ENCODE data around the gene EXD2.
"Not testable (repeated sequence)": the region's sequence is repeated elsewhere in the genome, so short reads cannot be mapped to it uniquely, and the experiment has no call there.

EXD2 gene

DNA sequence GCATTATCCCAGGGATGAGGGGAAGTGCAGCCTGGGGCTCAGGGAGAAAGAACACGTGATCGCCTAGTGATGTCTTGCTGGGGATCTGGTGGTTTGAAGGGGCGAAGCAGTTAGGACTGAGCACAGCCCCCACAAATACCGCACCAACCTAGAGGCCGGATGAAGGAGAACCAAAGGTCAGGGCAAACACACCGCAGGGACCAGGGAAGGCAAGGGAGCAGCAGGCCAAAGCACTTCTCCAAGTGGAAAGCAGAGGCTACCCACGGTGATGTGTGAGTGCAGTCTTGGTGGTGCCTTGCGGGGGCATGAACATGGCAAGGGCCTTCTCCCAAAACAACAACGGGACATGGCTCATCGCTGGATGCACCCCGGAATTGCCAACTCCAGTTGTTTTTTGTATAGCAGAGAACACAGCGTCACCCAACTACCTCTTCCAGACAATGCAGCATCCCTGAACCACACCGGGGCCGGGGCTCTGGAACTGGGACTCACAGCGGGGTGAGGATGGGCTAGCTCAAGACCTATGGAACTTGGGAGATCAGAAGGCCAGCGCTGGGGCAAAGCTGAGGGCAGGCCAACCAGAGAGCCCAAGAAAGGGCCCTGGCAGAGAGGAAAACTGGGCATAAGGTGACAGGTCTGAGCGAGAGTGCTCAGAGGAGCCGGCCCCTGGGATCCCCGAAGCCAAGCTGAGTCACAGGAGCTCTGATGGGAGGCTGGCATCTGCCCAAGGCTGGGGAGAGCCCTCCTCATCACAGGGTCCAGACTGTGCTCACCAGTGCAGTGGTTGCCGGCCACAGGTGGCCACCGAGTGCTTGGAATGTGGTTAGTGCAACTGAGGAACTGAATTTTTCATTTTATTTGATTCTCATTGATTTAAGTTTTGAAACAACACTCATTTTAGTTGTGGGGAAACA lies 79.8 kb downstream of the EXD2 start:
- no peak for TF ChIP-seq ZFX (IDR thresholded peaks at IDR 0.05)
- TF ChIP-seq, protein P1, sequence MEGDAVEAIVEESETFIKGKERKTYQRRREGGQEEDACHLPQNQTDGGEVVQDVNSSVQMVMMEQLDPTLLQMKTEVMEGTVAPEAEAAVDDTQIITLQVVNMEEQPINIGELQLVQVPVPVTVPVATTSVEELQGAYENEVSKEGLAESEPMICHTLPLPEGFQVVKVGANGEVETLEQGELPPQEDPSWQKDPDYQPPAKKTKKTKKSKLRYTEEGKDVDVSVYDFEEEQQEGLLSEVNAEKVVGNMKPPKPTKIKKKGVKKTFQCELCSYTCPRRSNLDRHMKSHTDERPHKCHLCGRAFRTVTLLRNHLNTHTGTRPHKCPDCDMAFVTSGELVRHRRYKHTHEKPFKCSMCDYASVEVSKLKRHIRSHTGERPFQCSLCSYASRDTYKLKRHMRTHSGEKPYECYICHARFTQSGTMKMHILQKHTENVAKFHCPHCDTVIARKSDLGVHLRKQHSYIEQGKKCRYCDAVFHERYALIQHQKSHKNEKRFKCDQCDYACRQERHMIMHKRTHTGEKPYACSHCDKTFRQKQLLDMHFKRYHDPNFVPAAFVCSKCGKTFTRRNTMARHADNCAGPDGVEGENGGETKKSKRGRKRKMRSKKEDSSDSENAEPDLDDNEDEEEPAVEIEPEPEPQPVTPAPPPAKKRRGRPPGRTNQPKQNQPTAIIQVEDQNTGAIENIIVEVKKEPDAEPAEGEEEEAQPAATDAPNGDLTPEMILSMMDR (conservative IDR thresholded peaks at IDR 0.05) = no peak
- no peak overlapping the region for H3K27ac ChIP-seq

GRCh38 chr14:69274321-69274720 lies 83.0 kb downstream of the EXD2 start:
- TF ChIP-seq, protein P1 (conservative IDR thresholded peaks at IDR 0.05) = no peak
- no peak overlapping the region for H3K27ac ChIP-seq

- TF ChIP-seq ZFX (IDR thresholded peaks at IDR 0.05) = no peak
- TF ChIP-seq, protein P1 (conservative IDR thresholded peaks at IDR 0.05) = no peak
- H3K27ac ChIP-seq = no peak overlapping the region
Observed at GRCh38 chr14:69275331-69275730, 84.0 kb downstream of the EXD2 start.

DNA sequence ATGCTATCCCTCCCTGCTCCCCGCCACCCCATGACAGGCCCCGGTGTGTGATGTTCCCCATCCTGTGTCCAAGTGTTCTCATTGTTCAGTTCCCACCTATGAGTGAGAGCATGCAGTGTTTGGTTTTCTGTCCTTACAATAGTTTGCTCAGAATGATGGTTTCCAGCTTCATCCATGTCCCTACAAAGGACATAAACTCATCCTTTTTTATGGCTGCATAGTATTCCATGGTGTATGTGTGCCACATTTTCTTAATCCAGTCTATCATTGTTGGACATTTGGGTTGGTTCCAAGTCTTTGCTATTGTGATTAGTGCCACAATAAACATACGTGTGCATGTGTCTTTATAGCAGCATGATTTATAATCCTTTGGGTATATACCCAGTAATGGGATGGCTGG lies 86.1 kb downstream of the EXD2 start:
- H3K27ac ChIP-seq = not testable (repeated sequence)

DNA sequence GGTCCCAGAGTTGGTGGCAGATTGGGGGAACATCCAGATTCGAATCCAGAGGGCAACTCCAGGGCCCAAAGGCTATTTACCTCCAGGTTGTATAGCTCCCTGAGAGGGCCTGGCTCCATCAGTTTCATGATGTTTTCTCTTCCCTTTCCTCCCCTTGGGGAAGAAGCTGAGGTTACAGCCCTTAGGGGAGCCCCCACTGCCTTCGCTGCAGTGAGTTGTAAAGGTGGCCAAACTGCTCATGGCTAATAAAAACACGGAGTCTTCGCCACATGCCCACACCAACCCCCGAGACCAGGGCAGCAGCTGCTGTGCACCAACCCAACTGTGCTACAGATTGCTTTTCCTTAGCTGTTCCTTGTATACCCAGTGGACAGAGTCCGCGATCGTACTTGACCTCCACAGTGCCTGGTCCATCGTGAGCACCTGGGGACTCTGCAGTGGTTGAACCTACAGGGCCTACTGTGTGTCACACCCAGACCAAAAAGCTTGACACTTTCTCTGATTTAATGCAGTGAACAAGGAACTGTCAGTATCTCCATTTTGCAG lies 89.5 kb downstream of the EXD2 start:
- H3K27ac ChIP-seq = no peak overlapping the region
- TF ChIP-seq, protein P1 (conservative IDR thresholded peaks at IDR 0.05) = no peak
- no peak for TF ChIP-seq ZFX (IDR thresholded peaks at IDR 0.05)

DNA sequence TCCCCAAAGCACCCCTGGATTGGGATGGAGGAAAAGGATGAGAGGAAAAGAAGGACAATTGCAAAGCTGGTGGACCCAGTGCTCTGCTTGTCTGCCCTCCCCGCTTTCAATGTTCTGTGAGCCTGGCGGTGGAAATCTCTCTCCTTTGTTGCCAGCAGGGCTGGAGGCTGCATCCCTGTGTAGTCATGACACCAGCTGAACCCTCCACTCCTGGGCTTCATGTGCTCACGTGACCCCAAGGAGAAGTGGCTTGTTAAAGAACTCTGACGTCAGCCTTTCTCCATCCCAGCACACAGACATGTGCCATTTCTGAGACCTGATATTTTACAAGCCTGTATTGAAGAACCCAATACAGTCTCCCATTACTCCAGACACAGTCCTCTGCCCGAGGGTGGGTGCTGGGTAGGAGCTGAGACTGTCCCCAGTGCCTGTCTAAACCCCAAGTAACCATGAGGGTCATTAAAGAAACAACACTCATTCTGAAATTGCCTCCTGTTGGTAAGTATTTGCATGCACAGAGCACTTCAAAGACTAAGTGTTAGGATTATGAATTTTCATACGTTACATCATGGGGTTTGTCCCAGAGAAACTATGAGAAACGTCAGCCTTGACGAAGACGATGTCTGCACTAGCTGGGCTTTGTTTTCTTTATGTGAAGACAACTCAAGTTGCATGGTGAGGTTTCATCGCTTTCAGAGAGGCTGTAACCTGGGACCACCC lies 90.3 kb downstream of the EXD2 start:
- no peak overlapping the region for H3K27ac ChIP-seq
- TF ChIP-seq, protein P1 (conservative IDR thresholded peaks at IDR 0.05) = no peak
- no peak for TF ChIP-seq ZFX (IDR thresholded peaks at IDR 0.05)

DNA sequence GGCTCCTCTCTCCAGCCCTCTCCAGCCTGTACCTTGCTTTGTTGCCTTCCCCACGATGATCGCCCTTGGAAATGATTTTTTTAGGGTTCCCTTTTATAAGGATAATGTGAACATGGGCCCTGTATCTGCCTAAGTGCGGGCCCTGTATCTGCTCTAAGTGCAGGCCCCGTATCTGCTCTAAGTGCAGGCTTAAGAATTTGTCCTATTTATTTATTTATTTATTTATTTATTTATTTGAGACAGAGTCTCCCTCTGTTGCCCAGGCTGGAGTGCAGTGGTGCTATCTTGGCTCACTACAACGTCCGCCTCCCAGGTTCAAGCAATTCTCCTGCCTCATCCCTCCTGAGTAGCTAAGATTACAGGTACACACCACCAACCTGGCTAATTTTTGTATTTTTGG lies 91.2 kb downstream of the EXD2 start:
- no peak for TF ChIP-seq ZFX (IDR thresholded peaks at IDR 0.05)
- TF ChIP-seq, protein P1 (conservative IDR thresholded peaks at IDR 0.05) = no peak
- no peak overlapping the region for H3K27ac ChIP-seq
